Measurements from ENCODE around the gene B3GAT1.

GRCh38 chr11:134330611-134331353 lies 81.3 kb downstream of the B3GAT1 start:
- TF ChIP-seq CTCF (IDR thresholded peaks at IDR 0.05): no peak
- TF ChIP-seq POLR2AphosphoS5 (IDR thresholded peaks at IDR 0.05): no peak
- TF ChIP-seq EP300 (IDR thresholded peaks at IDR 0.05): no peak
